Immature natural killer cell (primary cell): ENCODE measurements around the gene DNAAF8. TPM values are rescaled to one million over a fixed set of nuclear protein-coding genes. Genes with fewer than 3 reads are reported as not detected.

Experiments
- DNase-seq, 3 donors: peaks; one replicate each; pipeline ENCODE4 v3.0.0; 2022; ENCODE audit warnings: mixed read lengths in 1 of 3
- H3K27ac Mint-ChIP-seq, 6 donors: one replicate each; pipeline ENCODE4 v1.8.0; 2020; ENCODE audit warnings: mixed read lengths in 6 of 6, mild to moderate bottlenecking in 5 of 6, inconsistent platforms in 4 of 6, moderate library complexity in 3 of 6
- H3K27me3 Mint-ChIP-seq, 3 donors: one replicate each; pipeline ENCODE4 v1.8.0; 2020 to 2021; ENCODE audit warnings: low read depth in 3 of 3, mild to moderate bottlenecking in 3 of 3, mixed read lengths in 3 of 3, moderate library complexity in 3 of 3, inconsistent platforms in 1 of 3
- H3K36me3 Mint-ChIP-seq, 3 donors: one replicate each; pipeline ENCODE4 v1.8.0; 2020; ENCODE audit warnings: mixed read lengths in 3 of 3, inconsistent platforms in 2 of 3, mild to moderate bottlenecking in 2 of 3
- H3K4me1 Mint-ChIP-seq, 2 donors: one replicate each; pipeline ENCODE4 v1.8.0; 2020; ENCODE audit warnings: inconsistent platforms in 2 of 2, mild to moderate bottlenecking in 2 of 2, mixed read lengths in 2 of 2, moderate library complexity in 1 of 2
- H3K4me3 Mint-ChIP-seq, 5 donors: one replicate each; pipeline ENCODE4 v1.8.0; 2020; ENCODE audit warnings: mild to moderate bottlenecking in 5 of 5, mixed read lengths in 5 of 5, inconsistent platforms in 3 of 5, moderate library complexity in 3 of 5
- H3K9me3 Mint-ChIP-seq, 6 donors: one replicate each; pipeline ENCODE4 v1.8.0; 2020; ENCODE audit warnings: mild to moderate bottlenecking in 6 of 6, mixed read lengths in 6 of 6, inconsistent platforms in 4 of 6, moderate library complexity in 3 of 6
- polyA plus RNA-seq, 3 donors: library from polyadenylated mRNA; unstranded; fragments of 300-500 nt; fragmentation: Illumina TruSeq; gene quantifications; one replicate each; pipeline ENCODE4 v1.2.3, GENCODE V29; 2021

The DNAAF8 gene
- polyA plus RNA-seq, 3 donors from 2014 or later, result 0.15 to 0.22 TPM; not detected in 1

GRCh38 chr16:4699046-4699556, 35.2 kb upstream of the DNAAF8 start:
- Mint-ChIP-seq H3K4me1 (peaks cover 9 to 14% of the 10 kb centered on the region in 2 donors), H3K27ac (peak overlapping the region in 1 of 6 donors; percentile 5), H3K4me3 (no peak overlapping the region), H3K27me3 (peaks cover 0 to 7% (median 7%) of the 10 kb centered on the region in 3 donors), H3K9me3 (no peaks in the 10 kb centered on the region), H3K36me3 (peaks cover 5 to 12% (median 6%) of the 10 kb centered on the region in 3 donors)
- no peak for DNase-seq

GRCh38 chr16:4700380-4700996, 33.8 kb upstream of the DNAAF8 start:
- peaks cover 6 to 16% (median 10%) of the 10 kb centered on the region in 3 donors for H3K36me3 Mint-ChIP-seq
- H3K4me1 Mint-ChIP-seq, result peaks cover 5 to 9% of the 10 kb centered on the region in 2 donors
- no peak overlapping the region for H3K27ac Mint-ChIP-seq
- no peak overlapping the region for H3K4me3 Mint-ChIP-seq
- peaks cover 0 to 7% (median 2%) of the 10 kb centered on the region in 3 donors for H3K27me3 Mint-ChIP-seq
- H3K9me3 Mint-ChIP-seq, result no peaks in the 10 kb centered on the region
- DNase-seq, result no peak

GRCh38 chr16:4700997-4701743, 33.2 kb upstream of the DNAAF8 start:
- H3K4me1 Mint-ChIP-seq, result peaks cover 0 to 2% of the 10 kb centered on the region in 2 donors
- no peaks in the 10 kb centered on the region for H3K9me3 Mint-ChIP-seq
- DNase-seq, result no peak
- H3K36me3 Mint-ChIP-seq, result peaks cover 6 to 16% (median 12%) of the 10 kb centered on the region in 3 donors
- no peak overlapping the region for H3K27ac Mint-ChIP-seq
- H3K4me3 Mint-ChIP-seq, result no peak overlapping the region
- H3K27me3 Mint-ChIP-seq, result peaks cover 0 to 7% (median 0%) of the 10 kb centered on the region in 3 donors

GRCh38 chr16:4701791-4702465, 32.4 kb upstream of the DNAAF8 start:
- Mint-ChIP-seq H3K27me3 (peaks cover 0 to 7% (median 0%) of the 10 kb centered on the region in 3 donors), H3K36me3 (peaks cover 11 to 21% (median 12%) of the 10 kb centered on the region in 3 donors), H3K4me3 (no peak overlapping the region), H3K4me1 (peaks cover 0 to 2% of the 10 kb centered on the region in 2 donors), H3K27ac (no peak overlapping the region), H3K9me3 (no peaks in the 10 kb centered on the region)
- no peak for DNase-seq

- Mint-ChIP-seq H3K36me3 (peaks cover 12 to 24% (median 12%) of the 10 kb centered on the region in 3 donors), H3K4me3 (no peak overlapping the region), H3K27me3 (peaks cover 0 to 7% (median 0%) of the 10 kb centered on the region in 3 donors), H3K27ac (no peak overlapping the region), H3K9me3 (no peaks in the 10 kb centered on the region), H3K4me1 (peaks cover 0 to 2% of the 10 kb centered on the region in 2 donors)
- no peak for DNase-seq
These were observed 31.9 kb upstream of the DNAAF8 start for GRCh38 chr16:4702466-4702808.

GRCh38 chr16:4703906-4704305, 30.4 kb upstream of the DNAAF8 start:
- Mint-ChIP-seq H3K27me3 (peaks cover 0 to 7% (median 0%) of the 10 kb centered on the region in 3 donors), H3K4me1 (peaks cover 0 to 2% of the 10 kb centered on the region in 2 donors), H3K27ac (no peak overlapping the region), H3K9me3 (no peaks in the 10 kb centered on the region), H3K4me3 (no peak overlapping the region), H3K36me3 (peaks cover 12 to 27% (median 12%) of the 10 kb centered on the region in 3 donors)
- DNase-seq, result no peak

- Mint-ChIP-seq H3K4me3 (no peak overlapping the region), H3K27ac (no peak overlapping the region), H3K27me3 (peaks cover 0 to 6% (median 0%) of the 10 kb centered on the region in 3 donors), H3K9me3 (no peaks in the 10 kb centered on the region), H3K36me3 (peaks cover 9 to 27% (median 13%) of the 10 kb centered on the region in 3 donors), H3K4me1 (peaks cover 0 to 2% of the 10 kb centered on the region in 2 donors)
- DNase-seq, result no peak
These were observed 29.8 kb upstream of the DNAAF8 start for GRCh38 chr16:4704491-4704890.

GRCh38 chr16:4704913-4705312, 29.4 kb upstream of the DNAAF8 start:
- Mint-ChIP-seq H3K4me1 (peaks cover 0 to 2% of the 10 kb centered on the region in 2 donors), H3K4me3 (no peak overlapping the region), H3K27me3 (peaks cover 0 to 3% (median 0%) of the 10 kb centered on the region in 3 donors), H3K36me3 (peaks cover 6 to 27% (median 10%) of the 10 kb centered on the region in 3 donors), H3K27ac (no peak overlapping the region), H3K9me3 (no peaks in the 10 kb centered on the region)
- DNase-seq, result no peak

- peaks cover 0 to 2% of the 10 kb centered on the region in 2 donors for H3K4me1 Mint-ChIP-seq
These were observed 27.5 kb upstream of the DNAAF8 start for GRCh38 chr16:4706871-4707270.

GRCh38 chr16:4709481-4709880, 24.9 kb upstream of the DNAAF8 start:
- no peak for DNase-seq

More at GRCh38 chr16:4706871-4707270, 27.5 kb upstream of the DNAAF8 start:
- no peaks in the 10 kb centered on the region for H3K9me3 Mint-ChIP-seq
- peaks cover 9 to 31% (median 10%) of the 10 kb centered on the region in 3 donors for H3K36me3 Mint-ChIP-seq
- no peak overlapping the region for H3K27ac Mint-ChIP-seq
- H3K4me3 Mint-ChIP-seq, result no peak overlapping the region
- H3K27me3 Mint-ChIP-seq, result peaks cover 0 to 3% (median 0%) of the 10 kb centered on the region in 3 donors
- no peak for DNase-seq

GRCh38 chr16:4713663-4714501, 20.5 kb upstream of the DNAAF8 start:
- H3K9me3 Mint-ChIP-seq, result no peaks in the 10 kb centered on the region
- DNase-seq, result no peak
- H3K4me1 Mint-ChIP-seq, result no peaks in the 10 kb centered on the region
- H3K36me3 Mint-ChIP-seq, result peaks cover 21 to 30% (median 23%) of the 10 kb centered on the region in 3 donors
- H3K27ac Mint-ChIP-seq, result peak overlapping the region in 2 of 6 donors; percentile 30 to 46
- H3K27me3 Mint-ChIP-seq, result peaks cover 0 to 2% (median 0%) of the 10 kb centered on the region in 3 donors
- H3K4me3 Mint-ChIP-seq, result no peak overlapping the region

More at GRCh38 chr16:4709481-4709880, 24.9 kb upstream of the DNAAF8 start:
- no peak overlapping the region for H3K27ac Mint-ChIP-seq
- no peak overlapping the region for H3K4me3 Mint-ChIP-seq
- peaks cover 17 to 38% (median 21%) of the 10 kb centered on the region in 3 donors for H3K36me3 Mint-ChIP-seq
- H3K27me3 Mint-ChIP-seq, result no peaks in the 10 kb centered on the region
- H3K4me1 Mint-ChIP-seq, result no peaks in the 10 kb centered on the region
- H3K9me3 Mint-ChIP-seq, result no peaks in the 10 kb centered on the region

GRCh38 chr16:4714996-4715395, 19.3 kb upstream of the DNAAF8 start:
- H3K27ac Mint-ChIP-seq, result no peak overlapping the region
- peaks cover 0 to 2% (median 0%) of the 10 kb centered on the region in 3 donors for H3K27me3 Mint-ChIP-seq
- H3K9me3 Mint-ChIP-seq, result no peaks in the 10 kb centered on the region
- no peak for DNase-seq
- peaks cover 23 to 24% (median 23%) of the 10 kb centered on the region in 3 donors for H3K36me3 Mint-ChIP-seq
- no peaks in the 10 kb centered on the region for H3K4me1 Mint-ChIP-seq
- no peak overlapping the region for H3K4me3 Mint-ChIP-seq

GRCh38 chr16:4718466-4718865, 15.9 kb upstream of the DNAAF8 start:
- peaks cover 0 to 2% (median 0%) of the 10 kb centered on the region in 3 donors for H3K27me3 Mint-ChIP-seq
- peaks cover 16 to 21% (median 17%) of the 10 kb centered on the region in 3 donors for H3K36me3 Mint-ChIP-seq
- H3K4me3 Mint-ChIP-seq, result no peak overlapping the region
- no peaks in the 10 kb centered on the region for H3K9me3 Mint-ChIP-seq
- DNase-seq, result no peak
- H3K27ac Mint-ChIP-seq, result no peak overlapping the region
- H3K4me1 Mint-ChIP-seq, result no peaks in the 10 kb centered on the region
